HepG2 (cell line): Measurements from ENCODE around the gene NLRX1. TPM values are rescaled to one million over a fixed set of nuclear protein-coding genes. Genes with fewer than 3 reads are reported as not detected.

Experiments used
- ATAC-seq: fragments of 200-7000 bp; cut with Tn5 transposase; 3 replicates; pipeline ENCODE4 v1.9.1; 2020; ENCODE audit warnings: mild to moderate bottlenecking, moderate library complexity
- BruUV-seq: library from RNA; stranded (reverse); fragments of 400-500 nt; replicated peaks from 2 replicates; lab custom pipeline; 2021; lab: Mats Ljungman, UMichigan
- CTCF ChIA-PET: fragments of 300-600 bp; formaldehyde crosslinking; extraction: SDS; loops from one replicate; lab custom pipeline; 2021; ENCODE audit warnings: low total read pairs, inconsistent platforms, low intra/inter-chr PET ratio; lab: Yijun Ruan, JAX
- POLR2A ChIA-PET: fragments of 350-600 bp; sonication (Branson Sonifier 250); formaldehyde crosslinking; loops from one replicate; lab custom pipeline; 2020; ENCODE audit warnings: antibody characterized with exemption, inconsistent platforms; lab: Yijun Ruan, JAX
- DNase-seq: peaks from one replicate; pipeline ENCODE4 v3.0.0-alpha.2; 2015; ENCODE audit warnings: low spot score
- FAIRE-seq: peaks from 3 replicates; lab custom pipeline; 2011; peaks lifted over from hg19 to GRCh38; lab: Jason Lieb, UNC
- H2AFZ ChIP-seq: one replicate; pipeline ENCODE4 v1.6.1; 2011; ENCODE audit warnings: low read length, inconsistent platforms
- H3K27ac ChIP-seq: fragments of 300-600 bp; 3 replicates; pipeline ENCODE4 v1.8.0; 2011; ENCODE audit warnings: mixed run types, mild to moderate bottlenecking, mixed read lengths, low read length, inconsistent platforms; ENCODE audit not compliant: insufficient read depth; ENCODE audit errors: extremely low read length
- H3K27me3 ChIP-seq, 2 experiments: fragments of 200-600 bp in 1 of 2; 2 replicates in 1 of 2; 3 replicates in 1 of 2; pipeline versions ENCODE4 v1.6.0 to v1.8.0; 2011; ENCODE audit warnings: low read length in 2 of 2, mild to moderate bottlenecking in 2 of 2, moderate library complexity in 2 of 2, inconsistent platforms in 1 of 2; ENCODE audit not compliant: insufficient read depth in 2 of 2, control insufficient read depth in 1 of 2
- H3K36me3 ChIP-seq, 2 experiments: fragments of 200-600 bp in 1 of 2; replicated peaks in 1 of 2; 2 replicates in 1 of 2; 3 replicates in 1 of 2; pipeline versions ENCODE4 v1.5.1 to v1.8.0; 2011; ENCODE audit warnings: low read length in 2 of 2, inconsistent platforms in 1 of 2; ENCODE audit not compliant: insufficient read depth in 2 of 2, control insufficient read depth in 1 of 2
- H3K4me1 ChIP-seq: 2 replicates; pipeline ENCODE4 v1.5.1; 2012; ENCODE audit warnings: low read length, inconsistent platforms; ENCODE audit not compliant: insufficient read depth
- H3K4me2 ChIP-seq: 2 replicates; pipeline ENCODE4 v1.6.0; 2011; ENCODE audit warnings: low read depth, low read length, inconsistent platforms
- H3K4me3 ChIP-seq, 3 experiments: fragments of 200-600 bp in 1 of 3; sonication (generic), shearing (Covaris generic) in 1 of 3; replicated peaks in 1 of 3; 2 replicates each; pipeline ENCODE4 v1.5.1; 2011 to 2016; ENCODE audit warnings: low read length in 3 of 3, inconsistent platforms in 2 of 3, low read depth in 2 of 3, mild to moderate bottlenecking in 2 of 3, control low read depth in 1 of 3, mixed read lengths in 1 of 3; ENCODE audit not compliant: insufficient read depth in 1 of 3
- H3K79me2 ChIP-seq: one replicate; pipeline ENCODE4 v1.6.1; 2011; ENCODE audit warnings: low read length, inconsistent platforms; ENCODE audit not compliant: insufficient read depth
- H3K9ac ChIP-seq: 2 replicates; pipeline ENCODE4 v1.6.0; 2011; ENCODE audit warnings: mild to moderate bottlenecking, low read depth, low read length, inconsistent platforms; ENCODE audit not compliant: insufficient read depth
- H3K9me3 ChIP-seq: 2 replicates; pipeline ENCODE4 v1.5.1; 2012; ENCODE audit warnings: mild to moderate bottlenecking, low read length
- H4K20me1 ChIP-seq: 2 replicates; pipeline ENCODE4 v1.6.0; 2011; ENCODE audit warnings: inconsistent platforms, mild to moderate bottlenecking, low read length, moderate library complexity; ENCODE audit not compliant: insufficient read depth
- MLLT10 ChIP-seq: sonication (generic); formaldehyde crosslinking; IDR thresholded peaks from 2 replicates; pipeline ENCODE4 v1.4.0; 2020; ENCODE audit warnings: missing genetic modification reagents
- NKX3-1 ChIP-seq: sonication (generic); formaldehyde crosslinking; IDR thresholded peaks from 2 replicates; pipeline ENCODE4 v1.5.0; 2020; ENCODE audit warnings: missing genetic modification reagents
- SNAI1 ChIP-seq: sonication (generic); formaldehyde crosslinking; IDR thresholded peaks from 2 replicates; pipeline ENCODE4 v1.5.0; 2020; ENCODE audit warnings: mild to moderate bottlenecking, missing genetic modification reagents, borderline replicate concordance
- STAT5B ChIP-seq: sonication (generic); formaldehyde crosslinking; IDR thresholded peaks from 2 replicates; pipeline ENCODE4 v1.4.0; 2020; ENCODE audit warnings: missing genetic modification reagents
- ZBTB42 ChIP-seq: sonication (generic); formaldehyde crosslinking; IDR thresholded peaks from 2 replicates; pipeline ENCODE4 v1.5.0; 2020; ENCODE audit warnings: mild to moderate bottlenecking, missing genetic modification reagents
- ZNF251 ChIP-seq: sonication (generic); formaldehyde crosslinking; IDR thresholded peaks from 2 replicates; pipeline ENCODE4 v1.9.0; 2021; ENCODE audit warnings: mild to moderate bottlenecking, missing genetic modification reagents
- ZNF3 ChIP-seq: IDR thresholded peaks from 2 replicates; pipeline ENCODE4 v1.7.0; 2017; ENCODE audit warnings: inconsistent platforms
- ZNF496 ChIP-seq: sonication (generic); formaldehyde crosslinking; IDR thresholded peaks from 2 replicates; pipeline ENCODE4 v1.8.1; 2023; ENCODE audit warnings: mild to moderate bottlenecking, moderate library complexity, missing genetic modification reagents; ENCODE audit not compliant: insufficient replicate concordance
- ZNF501 ChIP-seq: sonication (generic); formaldehyde crosslinking; IDR thresholded peaks from 2 replicates; pipeline ENCODE4 v1.5.1; 2020; ENCODE audit warnings: mild to moderate bottlenecking, moderate library complexity, missing genetic modification reagents
- ZNF570 ChIP-seq: sonication (generic); formaldehyde crosslinking; IDR thresholded peaks from 2 replicates; pipeline ENCODE4 v1.4.0; 2020; ENCODE audit warnings: mild to moderate bottlenecking, missing genetic modification reagents, borderline replicate concordance
- ZNF644 ChIP-seq: IDR thresholded peaks from 2 replicates; pipeline ENCODE4 v1.6.1; 2016; ENCODE audit warnings: low read depth
- ZNF713 ChIP-seq: sonication (generic); formaldehyde crosslinking; IDR thresholded peaks from 2 replicates; pipeline ENCODE4 v1.4.0; 2020; ENCODE audit warnings: mild to moderate bottlenecking, missing genetic modification reagents
- WGBS: methylation state at CpG from one replicate; pipeline ENCODE4 v1.1.6; 2017; ENCODE audit warnings: low lambda C conversion rate; 5-methylcytosine and 5-hydroxymethylcytosine counted together
- in situ Hi-C: cut with HindIII; loops from 2 replicates; pipeline ENCODE4 v1.10.0; 2017; ENCODE audit warnings: low pct_unique_long_range_greater_than_20kb; ENCODE audit not compliant: extremely low pct_ligation_motif_present
- intact Hi-C: fragments of 100-400 bp; cut with micrococcal nuclease; formaldehyde crosslinking; loops from one replicate; pipeline ENCODE4 v1.10.0; 2022; ENCODE audit not compliant: unreplicated experiment
- polyA plus RNA-seq, 8 experiments: library from polyadenylated mRNA; depleted of rRNA in 3 of 8; stranded (reverse) in 7 of 8; unstranded in 1 of 8; fragments of >200 nt; fragmentation: Illumina TruSeq in 4 of 8; extraction: Trizol in 4 of 8; gene quantifications; 2 replicates each; pipeline versions ENCODE4 v1.2.1 to v1.2.3, GENCODE V29; 2011 to 2016; ENCODE audit warnings: low read depth in 4 of 8, missing spikeins in 1 of 8, mixed read lengths in 1 of 8; ENCODE audit not compliant: insufficient read depth in 1 of 8
- total RNA-seq, 5 experiments: library from RNA; depleted of rRNA; stranded (reverse); fragments of >200 nt; fragmentation: Illumina TruSeq; extraction: Trizol; gene quantifications; 2 replicates each; pipeline ENCODE4 v1.2.3, GENCODE V29; 2016; ENCODE audit warnings: low read depth in 1 of 5
- TF ChIP-seq, protein P1 (sequence below): sonication (generic); formaldehyde crosslinking; IDR thresholded peaks from 2 replicates; pipeline ENCODE4 v1.4.0; 2020; ENCODE audit warnings: low read depth, missing genetic modification reagents
- TF ChIP-seq, protein P2 (sequence below): sonication (generic); formaldehyde crosslinking; IDR thresholded peaks from 2 replicates; pipeline ENCODE4 v1.5.0; 2020; ENCODE audit warnings: missing genetic modification reagents, mild to moderate bottlenecking, borderline replicate concordance
- TF ChIP-seq, protein P3 (sequence below): sonication (generic); formaldehyde crosslinking; IDR thresholded peaks from 2 replicates; pipeline ENCODE4 v1.5.1; 2020; ENCODE audit warnings: mild to moderate bottlenecking, moderate library complexity, missing genetic modification reagents

The NLRX1 gene
- total and polyA plus RNA-seq, 2 of the 13 experiments (the other 11 are each of a cell fraction or from before 2014, with no cell fraction given), result 8.7 to 11.0 TPM

DNA sequence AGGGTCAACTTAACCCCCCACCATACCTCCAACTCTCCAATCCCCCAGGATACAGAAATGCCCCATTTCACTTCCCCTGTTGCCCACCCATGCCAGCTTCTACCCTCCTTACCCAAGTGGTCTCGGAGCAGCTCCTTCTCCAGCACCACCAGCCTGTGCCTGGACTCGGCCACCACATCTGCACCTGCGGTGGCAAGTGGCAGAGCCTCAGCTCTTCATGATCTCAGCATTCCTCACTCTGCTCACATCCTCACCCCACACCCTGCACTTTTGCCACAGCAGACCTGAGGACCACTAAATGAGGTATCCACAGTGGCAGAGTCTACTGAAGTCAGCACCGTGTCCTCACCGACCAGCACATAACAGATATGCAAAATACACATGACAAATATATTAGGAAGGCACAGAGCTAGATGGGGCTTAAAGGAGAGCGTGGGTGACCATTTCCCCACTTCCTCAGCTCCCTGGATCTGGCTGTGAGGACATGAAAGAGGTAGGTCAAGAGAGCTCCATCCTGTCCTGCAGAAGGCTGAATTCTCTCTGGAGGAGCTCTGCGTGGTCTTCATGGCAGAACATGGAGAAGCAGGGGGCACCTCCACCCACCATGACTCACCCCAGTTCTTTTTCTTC is 26.4 kb downstream of the NLRX1 start:
- intact Hi-C loops, result loop anchor here (5.0 kb wide), 1 partner anchor 88 kb away; the partner anchor contains the start of gene C2CD2L
- no peak overlapping the region for H3K9ac ChIP-seq
- TF ChIP-seq ZNF3 (no peak), STAT5B (CRISPR knock-in tag) (no peak), ZNF644 (no peak), NKX3-1 (no peak), ZNF713 (CRISPR knock-in tag) (no peak), SNAI1 (CRISPR knock-in tag) (no peak), ZNF570 (CRISPR knock-in tag) (no peak), ZNF501 (CRISPR knock-in tag) (no peak), ZBTB42 (CRISPR knock-in tag) (no peak), MLLT10 (CRISPR knock-in tag) (no peak), ZNF251 (CRISPR knock-in tag) (no peak), ZNF496 (CRISPR knock-in tag) (no peak)
- TF ChIP-seq, protein P1, sequence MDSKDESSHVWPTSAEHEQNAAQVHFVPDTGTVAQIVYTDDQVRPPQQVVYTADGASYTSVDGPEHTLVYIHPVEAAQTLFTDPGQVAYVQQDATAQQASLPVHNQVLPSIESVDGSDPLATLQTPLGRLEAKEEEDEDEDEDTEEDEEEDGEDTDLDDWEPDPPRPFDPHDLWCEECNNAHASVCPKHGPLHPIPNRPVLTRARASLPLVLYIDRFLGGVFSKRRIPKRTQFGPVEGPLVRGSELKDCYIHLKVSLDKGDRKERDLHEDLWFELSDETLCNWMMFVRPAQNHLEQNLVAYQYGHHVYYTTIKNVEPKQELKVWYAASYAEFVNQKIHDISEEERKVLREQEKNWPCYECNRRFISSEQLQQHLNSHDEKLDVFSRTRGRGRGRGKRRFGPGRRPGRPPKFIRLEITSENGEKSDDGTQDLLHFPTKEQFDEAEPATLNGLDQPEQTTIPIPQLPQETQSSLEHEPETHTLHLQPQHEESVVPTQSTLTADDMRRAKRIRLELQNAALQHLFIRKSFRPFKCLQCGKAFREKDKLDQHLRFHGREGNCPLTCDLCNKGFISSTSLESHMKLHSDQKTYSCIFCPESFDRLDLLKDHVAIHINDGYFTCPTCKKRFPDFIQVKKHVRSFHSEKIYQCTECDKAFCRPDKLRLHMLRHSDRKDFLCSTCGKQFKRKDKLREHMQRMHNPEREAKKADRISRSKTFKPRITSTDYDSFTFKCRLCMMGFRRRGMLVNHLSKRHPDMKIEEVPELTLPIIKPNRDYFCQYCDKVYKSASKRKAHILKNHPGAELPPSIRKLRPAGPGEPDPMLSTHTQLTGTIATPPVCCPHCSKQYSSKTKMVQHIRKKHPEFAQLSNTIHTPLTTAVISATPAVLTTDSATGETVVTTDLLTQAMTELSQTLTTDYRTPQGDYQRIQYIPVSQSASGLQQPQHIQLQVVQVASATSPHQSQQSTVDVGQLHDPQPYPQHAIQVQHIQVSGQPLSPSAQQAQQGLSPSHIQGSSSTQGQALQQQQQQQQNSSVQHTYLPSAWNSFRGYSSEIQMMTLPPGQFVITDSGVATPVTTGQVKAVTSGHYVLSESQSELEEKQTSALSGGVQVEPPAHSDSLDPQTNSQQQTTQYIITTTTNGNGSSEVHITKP (CRISPR knock-in tag), result no peak
- TF ChIP-seq, protein P2, sequence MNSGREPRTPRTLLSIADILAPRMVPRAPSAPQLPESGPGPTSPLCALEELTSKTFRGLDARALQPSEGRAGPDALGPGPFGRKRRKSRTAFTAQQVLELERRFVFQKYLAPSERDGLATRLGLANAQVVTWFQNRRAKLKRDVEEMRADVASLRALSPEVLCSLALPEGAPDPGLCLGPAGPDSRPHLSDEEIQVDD (CRISPR knock-in tag), result no peak
- TF ChIP-seq, protein P3, sequence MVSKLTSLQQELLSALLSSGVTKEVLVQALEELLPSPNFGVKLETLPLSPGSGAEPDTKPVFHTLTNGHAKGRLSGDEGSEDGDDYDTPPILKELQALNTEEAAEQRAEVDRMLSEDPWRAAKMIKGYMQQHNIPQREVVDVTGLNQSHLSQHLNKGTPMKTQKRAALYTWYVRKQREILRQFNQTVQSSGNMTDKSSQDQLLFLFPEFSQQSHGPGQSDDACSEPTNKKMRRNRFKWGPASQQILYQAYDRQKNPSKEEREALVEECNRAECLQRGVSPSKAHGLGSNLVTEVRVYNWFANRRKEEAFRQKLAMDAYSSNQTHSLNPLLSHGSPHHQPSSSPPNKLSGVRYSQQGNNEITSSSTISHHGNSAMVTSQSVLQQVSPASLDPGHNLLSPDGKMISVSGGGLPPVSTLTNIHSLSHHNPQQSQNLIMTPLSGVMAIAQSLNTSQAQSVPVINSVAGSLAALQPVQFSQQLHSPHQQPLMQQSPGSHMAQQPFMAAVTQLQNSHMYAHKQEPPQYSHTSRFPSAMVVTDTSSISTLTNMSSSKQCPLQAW (CRISPR knock-in tag), result no peak
- TF ChIP-seq, all 625 proteins: peak for 0
- Histone ChIP-seq H3K9me3 (no peaks in the 10 kb centered on the region), H2AFZ (no peak overlapping the region), H4K20me1 (no peaks in the 10 kb centered on the region), H3K27ac (no peak overlapping the region), H3K4me1 (peaks cover 48% of the 10 kb centered on the region), H3K27me3 (peaks cover 3 to 8% of the 10 kb centered on the region in 2 experiments; a peak in 3 of 5 replicates), H3K79me2 (no peaks in the 10 kb centered on the region), H3K36me3 (no peaks in the 10 kb centered on the region), H3K4me3 (no peak overlapping the region), H3K4me2 (peak overlapping the region; percentile 55)
- no peak for FAIRE-seq
- ChIA-PET POLR2A (interaction anchor here (0.6 kb wide), 1 partner anchor 110 kb away, joined by 3 read pairs; the partner anchor contains the start of gene HMBS), CTCF (no interaction called here)
- no peak for DNase-seq
- 24% methylated on average over 7 of the region's 7 CpGs for WGBS
- BruUV-seq, result no TSS peak
- ATAC-seq, result no peak
- in situ Hi-C loops, result loop anchor here (10.0 kb wide), 1 partner anchor 280 kb away; no protein-coding TSS in a partner anchor
